GM21447 (cell line): Measurements from ENCODE around the gene SAMD14.
A peak's percentile ranks its signal among the peaks of the same experiment; 100 is the strongest.

Experiments used
- ATAC-seq: cut with Tn5 transposase; IDR thresholded peaks from one replicate; pipeline ENCODE4 v1.9.1; 2021; ENCODE audit not compliant: unreplicated experiment

The SAMD14 gene

DNA sequence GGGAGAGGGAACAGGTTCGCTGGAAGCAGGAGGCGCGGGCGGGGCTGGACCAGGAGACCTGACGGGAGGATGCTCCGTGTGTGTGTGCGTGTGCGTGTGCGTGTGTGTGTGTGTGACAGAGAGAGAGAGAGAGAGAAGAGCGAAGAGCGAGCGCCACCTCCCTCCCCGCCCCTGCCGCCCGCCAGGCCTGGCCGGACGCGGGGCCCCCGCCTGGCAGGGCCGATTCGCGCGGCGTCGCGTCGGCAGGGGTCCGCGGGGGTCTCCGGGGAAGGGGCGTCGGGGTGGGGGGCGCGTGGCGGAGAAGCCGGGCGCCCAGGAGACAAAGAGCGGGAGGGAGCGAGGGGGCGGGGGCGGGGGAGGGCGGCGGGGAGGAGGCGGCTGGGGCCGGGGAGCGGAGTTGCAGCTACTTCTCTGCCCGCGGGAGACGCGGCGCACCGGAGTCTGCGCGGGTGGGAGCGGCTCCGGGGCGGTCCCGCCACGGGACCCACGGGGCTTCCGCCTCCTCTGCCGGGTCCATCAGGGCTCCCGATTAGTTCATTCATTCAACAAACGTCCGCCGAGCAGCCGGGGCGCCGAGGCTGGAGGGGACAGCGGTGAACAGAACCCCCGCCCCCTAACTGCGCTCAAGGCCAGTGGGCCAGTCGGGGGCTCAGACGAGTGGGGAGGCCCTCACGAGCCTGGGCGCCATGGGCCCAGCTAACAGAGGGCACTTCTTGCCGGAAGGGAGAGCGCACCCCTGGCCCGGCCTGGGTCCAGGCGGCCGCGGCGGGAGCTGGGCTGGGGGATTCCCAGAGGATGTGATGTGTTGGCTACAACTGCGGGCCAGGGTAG, at the start of gene SAMD14:
SAMD14 (minus strand) TSS at position 433 of the 831 bp plus-strand sequence. CDS start 5,201 bp downstream, outside the sequence.
- ATAC-seq = no peak

DNA sequence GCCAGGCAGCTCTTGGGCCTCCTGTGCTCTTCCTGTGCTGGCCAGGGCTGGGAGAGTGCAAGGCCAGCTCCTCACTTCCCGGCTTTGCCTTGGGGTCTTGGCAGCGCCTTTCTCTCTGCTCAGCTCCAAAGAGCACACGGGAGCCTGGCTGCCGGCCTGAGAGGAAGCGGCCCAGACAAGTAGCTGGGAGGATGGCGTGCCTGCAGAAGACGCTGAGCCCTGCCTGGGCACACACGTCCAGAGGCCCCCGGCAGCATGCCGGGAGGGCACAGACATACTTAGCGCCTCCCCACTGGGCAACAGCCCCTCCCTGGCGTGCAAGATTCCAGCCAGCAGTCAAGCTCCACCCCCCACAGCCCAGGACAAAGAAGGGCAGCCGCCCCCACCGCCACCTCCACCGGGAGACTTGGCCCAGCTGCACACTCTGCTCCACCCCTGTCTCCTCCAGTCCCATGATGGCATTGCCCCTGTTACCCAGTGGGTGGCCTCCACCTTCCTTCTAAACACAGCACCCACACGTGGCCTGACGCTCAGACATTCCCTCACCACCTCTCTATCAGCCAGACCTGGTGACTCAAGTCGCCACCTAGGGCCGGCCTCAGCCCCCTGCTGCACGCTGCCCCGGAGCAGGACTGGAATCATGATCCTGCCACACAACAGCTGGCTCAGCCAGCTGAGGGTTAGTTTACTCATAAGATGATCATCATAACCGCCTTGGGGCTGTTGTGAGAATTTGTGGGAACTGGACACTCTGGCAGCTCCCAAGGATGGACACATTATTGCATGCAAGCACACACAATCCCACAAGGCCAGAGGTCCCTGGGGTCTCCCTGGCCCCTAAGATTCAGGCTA, 48.2 kb upstream of the SAMD14 start:
- peak; percentile 71 for ATAC-seq

DNA sequence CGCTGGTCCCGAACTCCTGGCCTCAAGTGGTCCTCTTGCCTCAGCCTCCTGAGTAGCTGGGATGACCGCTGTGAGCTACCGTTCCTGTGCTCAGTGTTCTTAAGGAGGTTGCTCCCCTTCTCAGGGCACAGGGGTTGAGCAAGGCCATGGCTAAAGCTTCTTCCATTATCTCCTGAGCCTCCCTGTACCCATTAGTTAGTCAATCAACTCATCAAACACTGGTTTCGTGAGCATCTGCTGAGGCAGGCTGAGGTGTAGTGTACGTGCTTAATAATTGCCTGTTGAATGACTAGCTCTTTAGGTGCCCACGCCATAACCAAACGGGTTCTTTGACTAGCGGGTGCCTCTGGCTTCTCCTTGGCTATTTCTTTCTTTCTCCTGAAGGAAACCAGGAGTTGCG, 47.5 kb upstream of the SAMD14 start:
- no peak for ATAC-seq

- no peak for ATAC-seq
Observed at GRCh38 chr17:50176559-50177357, 46.8 kb upstream of the SAMD14 start.

DNA sequence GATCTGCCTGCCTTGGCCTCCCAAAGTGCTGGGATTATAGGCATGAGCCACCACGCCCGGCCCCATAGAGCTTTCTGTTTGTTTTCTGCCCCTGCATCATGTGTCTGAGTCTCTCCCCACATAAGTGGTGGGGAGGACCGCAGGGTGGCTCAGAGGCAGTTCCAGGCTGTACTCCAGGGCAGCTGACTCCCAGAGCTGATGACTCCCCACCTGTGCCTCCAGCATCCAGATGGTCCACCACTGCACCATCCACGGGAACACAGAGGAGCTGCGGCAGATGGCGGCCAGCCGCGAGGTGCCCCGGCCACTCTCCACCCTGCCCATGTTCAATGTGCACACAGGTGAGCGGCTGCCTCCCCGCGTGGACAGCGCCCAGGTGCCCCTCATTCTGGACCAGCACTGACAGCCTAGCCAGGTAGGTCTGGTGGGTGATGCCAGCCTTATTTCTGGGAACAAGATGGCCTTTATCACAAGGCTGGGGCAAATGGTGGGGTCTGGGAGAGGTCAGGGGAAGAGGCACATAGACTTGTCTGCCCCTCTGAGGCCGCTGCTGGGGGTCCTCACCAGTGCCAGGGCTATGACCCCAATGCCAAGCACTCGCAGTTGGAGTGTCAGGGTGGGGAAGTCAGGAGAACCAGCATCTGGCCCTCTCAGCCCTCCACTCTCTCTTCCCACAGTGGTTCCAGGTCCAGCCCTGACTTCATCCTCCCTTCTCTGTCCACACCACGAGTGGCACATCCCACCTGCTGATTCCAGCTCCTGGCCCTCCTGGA, 45.3 kb upstream of the SAMD14 start:
- no peak for ATAC-seq

DNA sequence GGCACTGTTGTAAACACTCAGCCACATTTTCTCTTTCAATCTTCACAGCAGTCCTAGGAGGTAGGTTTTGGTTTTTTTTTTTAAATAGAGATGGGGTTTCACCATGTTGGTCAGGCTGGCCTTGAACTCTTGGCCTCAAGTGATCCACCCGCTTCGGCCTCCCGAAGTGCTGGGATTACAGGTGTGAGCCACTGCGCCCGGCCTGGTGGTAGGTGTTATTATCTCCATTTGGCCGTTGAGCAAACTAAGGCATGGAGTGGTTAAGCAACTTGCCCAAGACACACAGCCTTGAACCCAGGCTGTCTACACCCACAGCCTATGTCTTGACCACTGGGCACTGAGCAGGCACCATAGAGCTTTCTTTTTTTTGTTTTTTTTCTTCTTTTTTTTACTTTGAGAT, 44.5 kb upstream of the SAMD14 start:
- ATAC-seq = no peak

GRCh38 chr17:50173335-50173941, 43.5 kb upstream of the SAMD14 start:
- ATAC-seq = no peak

DNA sequence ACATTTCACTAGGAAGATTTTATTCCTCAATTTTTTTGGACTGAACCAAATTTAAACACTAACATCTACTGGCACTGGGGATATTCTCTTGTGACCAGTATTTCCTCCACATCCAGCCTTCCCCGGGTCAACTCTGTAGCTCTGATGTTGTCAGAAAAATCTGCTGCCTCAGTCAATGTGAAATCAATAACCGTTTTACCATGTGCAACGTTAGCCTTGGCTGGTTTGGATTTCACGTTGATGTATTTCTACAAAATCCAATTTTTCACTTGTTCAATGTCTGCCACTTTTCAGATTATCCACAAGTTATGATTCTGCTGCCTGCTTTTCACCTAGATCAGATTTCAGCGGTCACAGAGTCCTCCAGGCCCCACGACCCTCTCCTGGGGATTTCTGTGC, 43.0 kb upstream of the SAMD14 start:
- no peak for ATAC-seq

DNA sequence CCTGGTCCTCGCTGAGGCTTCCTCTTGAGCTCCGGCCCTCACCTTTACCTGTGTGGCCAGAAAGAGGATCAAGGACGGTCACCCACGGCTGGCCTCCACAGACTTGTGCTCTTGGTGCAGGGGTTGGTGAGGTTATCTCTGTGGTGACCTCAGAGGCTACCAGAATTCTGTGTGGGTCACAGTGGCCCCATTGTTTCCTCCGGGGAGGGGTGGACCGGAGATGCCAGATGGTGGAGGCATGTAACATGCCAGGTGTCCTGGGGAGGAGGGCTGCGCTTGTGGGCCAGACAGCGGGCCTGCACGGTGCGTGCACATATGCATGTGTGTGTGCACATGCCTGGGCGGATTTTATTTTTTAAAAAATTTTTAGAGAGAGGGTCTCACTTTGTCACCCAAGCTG, 42.2 kb upstream of the SAMD14 start:
- ATAC-seq = no peak

DNA sequence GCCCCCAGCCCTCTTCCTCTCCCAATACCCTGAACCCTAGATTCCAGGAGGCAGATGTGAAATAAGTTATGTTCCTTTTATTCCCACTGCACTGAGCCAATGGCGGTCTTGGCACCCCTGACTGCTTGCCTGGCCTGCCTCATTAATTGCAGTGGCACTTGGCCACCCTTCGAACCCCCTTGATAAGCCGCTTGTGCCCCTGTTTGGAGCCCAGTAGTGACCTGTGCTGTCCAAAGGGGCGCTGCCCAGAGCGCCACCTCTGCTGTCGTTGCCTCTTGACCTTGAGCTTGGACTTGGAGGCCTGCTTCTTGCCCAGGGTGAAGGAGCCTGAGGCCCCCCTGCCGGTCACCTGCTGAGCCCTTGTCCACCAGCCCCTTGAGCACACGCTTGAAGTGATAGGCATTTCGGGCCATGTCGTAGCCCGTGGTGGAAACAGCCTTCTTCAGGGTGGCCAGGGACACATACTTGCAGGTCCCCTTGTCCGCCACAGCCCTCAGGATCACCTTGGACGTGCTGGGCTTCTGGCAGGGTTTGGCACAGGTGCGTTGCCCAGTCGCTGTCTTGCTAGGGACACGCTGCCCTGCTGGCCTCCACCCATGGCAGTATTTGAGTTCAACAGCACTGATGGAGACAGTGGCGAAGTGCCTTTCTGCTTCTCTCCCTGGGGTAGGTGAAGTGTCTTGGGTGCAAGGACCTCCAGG, 41.6 kb upstream of the SAMD14 start:
- no peak for ATAC-seq

DNA sequence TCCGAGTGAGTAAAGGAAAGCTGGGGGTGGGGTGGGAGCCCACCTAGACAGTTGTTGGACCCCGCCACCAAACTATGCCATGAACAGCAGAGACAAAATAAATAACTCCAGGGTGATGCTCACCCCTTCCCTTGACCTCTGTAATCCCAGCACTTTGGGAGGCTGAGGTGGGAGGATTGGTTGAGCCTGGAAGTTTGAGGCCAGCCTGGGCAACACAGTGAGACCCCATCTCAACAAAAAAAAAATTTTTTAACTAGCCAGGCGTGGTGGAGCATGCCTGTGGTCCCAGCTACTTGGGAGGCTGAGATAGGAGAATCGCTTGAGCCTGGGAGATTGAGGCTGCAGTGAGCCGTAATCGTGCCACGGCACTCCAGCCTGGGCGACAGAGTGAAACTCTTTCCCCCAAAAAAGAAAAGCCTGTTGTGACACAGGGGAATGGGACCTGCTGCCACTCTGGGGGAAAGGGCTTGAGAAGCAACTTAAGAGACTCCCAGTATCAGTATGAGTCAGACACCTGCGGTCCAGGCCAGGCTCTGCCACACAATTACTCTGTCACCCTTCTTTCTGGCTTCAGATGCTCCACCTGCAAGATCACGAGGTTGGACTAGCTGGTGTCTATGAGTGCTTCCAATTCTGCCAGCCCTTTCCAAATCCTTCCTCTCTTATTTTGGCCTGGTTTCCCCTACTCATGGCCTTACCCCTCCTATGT, 40.9 kb upstream of the SAMD14 start:
- peak; percentile 85 for ATAC-seq

DNA sequence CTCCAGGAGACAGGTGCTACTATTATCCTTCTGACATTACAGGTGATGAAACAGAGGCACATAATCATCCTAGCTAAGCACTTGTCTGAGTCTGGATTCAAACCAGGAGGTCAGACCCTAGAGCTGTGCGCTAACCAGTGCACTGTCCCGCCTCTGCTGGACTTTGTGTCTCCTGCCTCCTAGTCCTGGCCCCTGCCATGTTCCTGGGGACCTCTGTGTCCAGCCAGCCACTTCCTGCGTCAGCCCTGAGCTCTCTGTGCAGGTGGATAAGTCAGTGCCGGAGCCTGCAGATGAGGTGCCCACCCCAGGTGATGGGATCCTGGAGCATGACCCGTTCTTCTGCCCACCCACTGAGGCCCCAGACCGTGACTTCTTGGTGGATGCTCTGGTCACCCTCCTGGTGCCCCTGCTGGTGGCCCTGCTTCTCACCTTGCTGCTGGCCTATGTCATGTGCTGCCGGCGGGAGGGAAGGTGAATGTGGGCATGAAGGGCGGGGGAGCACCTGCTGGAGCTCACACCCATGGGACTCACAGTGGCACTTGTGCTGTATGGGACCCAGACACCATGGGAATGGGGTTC, 40.0 kb upstream of the SAMD14 start:
- ATAC-seq = no peak

GRCh38 chr17:50169121-50169764, 39.3 kb upstream of the SAMD14 start:
- ATAC-seq = no peak

- ATAC-seq = no peak
Observed at GRCh38 chr17:50168319-50168718, 38.4 kb upstream of the SAMD14 start.

- no peak for ATAC-seq
Observed at GRCh38 chr17:50167371-50167770, 37.4 kb upstream of the SAMD14 start.

GRCh38 chr17:50166518-50167181, 36.7 kb upstream of the SAMD14 start:
- ATAC-seq = no peak

- ATAC-seq = no peak
Observed at GRCh38 chr17:50165867-50166517, 36.0 kb upstream of the SAMD14 start, which contains the start of gene SGCA. Gene SGCA, plus strand, starts transcription at chr17:50166005. Its CDS starts 36 bp downstream, at chr17:50166041.
